HepG2 (cell line): ENCODE measurements around the gene TMC4. TPM values are rescaled to one million over a fixed set of nuclear protein-coding genes. Genes with fewer than 3 reads are reported as not detected.

Experiments
- CEBPG ChIP-seq: IDR thresholded peaks from 2 replicates; pipeline ENCODE4 v1.6.1; 2016
- CENPX ChIP-seq: sonication (generic); formaldehyde crosslinking; IDR thresholded peaks from 2 replicates; pipeline ENCODE4 v1.9.0; 2021; ENCODE audit warnings: mild to moderate bottlenecking, missing genetic modification reagents, moderate library complexity
- HOXA9 ChIP-seq: sonication (generic); formaldehyde crosslinking; IDR thresholded peaks from 2 replicates; pipeline ENCODE4 v1.8.1; 2022; ENCODE audit warnings: missing genetic modification reagents, mild to moderate bottlenecking, moderate library complexity, borderline replicate concordance
- NFATC3 ChIP-seq: sonication (generic); formaldehyde crosslinking; IDR thresholded peaks from 2 replicates; pipeline ENCODE4 v1.5.1; 2020; ENCODE audit warnings: mild to moderate bottlenecking, missing genetic modification reagents
- NFIC ChIP-seq: IDR thresholded peaks from 2 replicates; pipeline ENCODE4 v1.6.1; 2012; ENCODE audit warnings: mild to moderate bottlenecking, low read length, inconsistent platforms
- SRSF1 ChIP-seq: fragments of 200-400 bp; formaldehyde crosslinking; optimal IDR thresholded peaks from 2 replicates; pipeline ENCODE3; 2017; ENCODE audit warnings: mild to moderate bottlenecking, low read depth, low read length, moderate library complexity
- ZFP91 ChIP-seq: sonication (generic); formaldehyde crosslinking; IDR thresholded peaks from 2 replicates; pipeline ENCODE4 v1.9.0; 2022; ENCODE audit warnings: missing genetic modification reagents, mild to moderate bottlenecking, borderline replicate concordance
- ZNF138 ChIP-seq: sonication (generic); formaldehyde crosslinking; IDR thresholded peaks from 2 replicates; pipeline ENCODE4 v1.5.0; 2020; ENCODE audit warnings: mild to moderate bottlenecking, low read depth, missing genetic modification reagents
- ZNF251 ChIP-seq: sonication (generic); formaldehyde crosslinking; IDR thresholded peaks from 2 replicates; pipeline ENCODE4 v1.9.0; 2021; ENCODE audit warnings: mild to moderate bottlenecking, missing genetic modification reagents
- ZNF296 ChIP-seq: sonication (generic); formaldehyde crosslinking; conservative IDR thresholded peaks from 2 replicates; pipeline ENCODE4 v1.5.0; 2020; ENCODE audit warnings: mild to moderate bottlenecking, missing genetic modification reagents
- ZNF331 ChIP-seq: sonication (generic); formaldehyde crosslinking; IDR thresholded peaks from 2 replicates; pipeline ENCODE4 v1.4.0; 2020; ENCODE audit warnings: missing genetic modification reagents
- ZNF83 ChIP-seq: sonication (generic); formaldehyde crosslinking; IDR thresholded peaks from 2 replicates; pipeline ENCODE4 v1.4.0; 2020; ENCODE audit warnings: missing genetic modification reagents, mild to moderate bottlenecking, borderline replicate concordance
- ZNF879 ChIP-seq: sonication (generic); formaldehyde crosslinking; IDR thresholded peaks from 2 replicates; pipeline ENCODE4 v1.8.1; 2023; ENCODE audit warnings: missing genetic modification reagents
- ZNF883 ChIP-seq: sonication (generic); formaldehyde crosslinking; IDR thresholded peaks from 2 replicates; pipeline ENCODE4 v1.5.1; 2020; ENCODE audit warnings: mild to moderate bottlenecking, missing genetic modification reagents; ENCODE audit errors: not compliant biosample characterization
- polyA plus RNA-seq, 8 experiments: library from polyadenylated mRNA; depleted of rRNA in 3 of 8; stranded (reverse) in 7 of 8; unstranded in 1 of 8; fragments of >200 nt; fragmentation: Illumina TruSeq in 4 of 8; extraction: Trizol in 4 of 8; gene quantifications; 2 replicates each; pipeline versions ENCODE4 v1.2.1 to v1.2.3, GENCODE V29; 2011 to 2016; ENCODE audit warnings: low read depth in 4 of 8, missing spikeins in 1 of 8, mixed read lengths in 1 of 8; ENCODE audit not compliant: insufficient read depth in 1 of 8
- total RNA-seq, 5 experiments: library from RNA; depleted of rRNA; stranded (reverse); fragments of >200 nt; fragmentation: Illumina TruSeq; extraction: Trizol; gene quantifications; 2 replicates each; pipeline ENCODE4 v1.2.3, GENCODE V29; 2016; ENCODE audit warnings: low read depth in 1 of 5
- TF ChIP-seq, protein P1 (sequence below): IDR thresholded peaks from 2 replicates; pipeline ENCODE4 v1.6.1; 2016; ENCODE audit warnings: low read depth, missing genetic modification reagents, missing compliant biosample characterization
- TF ChIP-seq, protein P2 (sequence below): sonication (generic); formaldehyde crosslinking; IDR thresholded peaks from 2 replicates; pipeline ENCODE4 v1.4.0; 2020; ENCODE audit warnings: missing genetic modification reagents
- TF ChIP-seq, protein P3 (sequence below): sonication (generic); formaldehyde crosslinking; IDR thresholded peaks from 2 replicates; pipeline ENCODE4 v1.8.0; 2022; ENCODE audit warnings: mild to moderate bottlenecking, missing genetic modification reagents

Gene TMC4
- total and polyA plus RNA-seq, 2 of the 13 experiments (the other 11 are each of a cell fraction or from before 2014, with no cell fraction given), result 0.13 to 0.24 TPM

- TF ChIP-seq, protein P1, sequence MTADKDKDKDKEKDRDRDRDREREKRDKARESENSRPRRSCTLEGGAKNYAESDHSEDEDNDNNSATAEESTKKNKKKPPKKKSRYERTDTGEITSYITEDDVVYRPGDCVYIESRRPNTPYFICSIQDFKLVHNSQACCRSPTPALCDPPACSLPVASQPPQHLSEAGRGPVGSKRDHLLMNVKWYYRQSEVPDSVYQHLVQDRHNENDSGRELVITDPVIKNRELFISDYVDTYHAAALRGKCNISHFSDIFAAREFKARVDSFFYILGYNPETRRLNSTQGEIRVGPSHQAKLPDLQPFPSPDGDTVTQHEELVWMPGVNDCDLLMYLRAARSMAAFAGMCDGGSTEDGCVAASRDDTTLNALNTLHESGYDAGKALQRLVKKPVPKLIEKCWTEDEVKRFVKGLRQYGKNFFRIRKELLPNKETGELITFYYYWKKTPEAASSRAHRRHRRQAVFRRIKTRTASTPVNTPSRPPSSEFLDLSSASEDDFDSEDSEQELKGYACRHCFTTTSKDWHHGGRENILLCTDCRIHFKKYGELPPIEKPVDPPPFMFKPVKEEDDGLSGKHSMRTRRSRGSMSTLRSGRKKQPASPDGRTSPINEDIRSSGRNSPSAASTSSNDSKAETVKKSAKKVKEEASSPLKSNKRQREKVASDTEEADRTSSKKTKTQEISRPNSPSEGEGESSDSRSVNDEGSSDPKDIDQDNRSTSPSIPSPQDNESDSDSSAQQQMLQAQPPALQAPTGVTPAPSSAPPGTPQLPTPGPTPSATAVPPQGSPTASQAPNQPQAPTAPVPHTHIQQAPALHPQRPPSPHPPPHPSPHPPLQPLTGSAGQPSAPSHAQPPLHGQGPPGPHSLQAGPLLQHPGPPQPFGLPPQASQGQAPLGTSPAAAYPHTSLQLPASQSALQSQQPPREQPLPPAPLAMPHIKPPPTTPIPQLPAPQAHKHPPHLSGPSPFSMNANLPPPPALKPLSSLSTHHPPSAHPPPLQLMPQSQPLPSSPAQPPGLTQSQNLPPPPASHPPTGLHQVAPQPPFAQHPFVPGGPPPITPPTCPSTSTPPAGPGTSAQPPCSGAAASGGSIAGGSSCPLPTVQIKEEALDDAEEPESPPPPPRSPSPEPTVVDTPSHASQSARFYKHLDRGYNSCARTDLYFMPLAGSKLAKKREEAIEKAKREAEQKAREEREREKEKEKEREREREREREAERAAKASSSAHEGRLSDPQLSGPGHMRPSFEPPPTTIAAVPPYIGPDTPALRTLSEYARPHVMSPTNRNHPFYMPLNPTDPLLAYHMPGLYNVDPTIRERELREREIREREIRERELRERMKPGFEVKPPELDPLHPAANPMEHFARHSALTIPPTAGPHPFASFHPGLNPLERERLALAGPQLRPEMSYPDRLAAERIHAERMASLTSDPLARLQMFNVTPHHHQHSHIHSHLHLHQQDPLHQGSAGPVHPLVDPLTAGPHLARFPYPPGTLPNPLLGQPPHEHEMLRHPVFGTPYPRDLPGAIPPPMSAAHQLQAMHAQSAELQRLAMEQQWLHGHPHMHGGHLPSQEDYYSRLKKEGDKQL (CRISPR knock-in tag), result peak; percentile 72; the same call in 1 of the 2 replicates
- TF ChIP-seq ZNF331 (CRISPR knock-in tag) (peak; percentile 84), CENPX (CRISPR knock-in tag) (no peak), SRSF1 (no peak), ZNF83 (CRISPR knock-in tag) (no peak), HOXA9 (0 out of 2 replicates have a peak, but pooled peaks have one; percentile 12), NFATC3 (CRISPR knock-in tag) (no peak), ZNF138 (CRISPR knock-in tag) (no peak), NFIC (peak; percentile 74; the same call in 1 of the 2 replicates), ZFP91 (CRISPR knock-in tag) (no peak; the same call in 1 of the 2 replicates), ZNF879 (CRISPR knock-in tag) (no peak), CEBPG (CRISPR knock-in tag) (peak; percentile 90), ZNF296 (CRISPR knock-in tag) (no peak; the same call in none of the 2 replicates), ZNF251 (CRISPR knock-in tag) (no peak), ZNF883 (CRISPR knock-in tag) (no peak)
- TF ChIP-seq, protein P2, sequence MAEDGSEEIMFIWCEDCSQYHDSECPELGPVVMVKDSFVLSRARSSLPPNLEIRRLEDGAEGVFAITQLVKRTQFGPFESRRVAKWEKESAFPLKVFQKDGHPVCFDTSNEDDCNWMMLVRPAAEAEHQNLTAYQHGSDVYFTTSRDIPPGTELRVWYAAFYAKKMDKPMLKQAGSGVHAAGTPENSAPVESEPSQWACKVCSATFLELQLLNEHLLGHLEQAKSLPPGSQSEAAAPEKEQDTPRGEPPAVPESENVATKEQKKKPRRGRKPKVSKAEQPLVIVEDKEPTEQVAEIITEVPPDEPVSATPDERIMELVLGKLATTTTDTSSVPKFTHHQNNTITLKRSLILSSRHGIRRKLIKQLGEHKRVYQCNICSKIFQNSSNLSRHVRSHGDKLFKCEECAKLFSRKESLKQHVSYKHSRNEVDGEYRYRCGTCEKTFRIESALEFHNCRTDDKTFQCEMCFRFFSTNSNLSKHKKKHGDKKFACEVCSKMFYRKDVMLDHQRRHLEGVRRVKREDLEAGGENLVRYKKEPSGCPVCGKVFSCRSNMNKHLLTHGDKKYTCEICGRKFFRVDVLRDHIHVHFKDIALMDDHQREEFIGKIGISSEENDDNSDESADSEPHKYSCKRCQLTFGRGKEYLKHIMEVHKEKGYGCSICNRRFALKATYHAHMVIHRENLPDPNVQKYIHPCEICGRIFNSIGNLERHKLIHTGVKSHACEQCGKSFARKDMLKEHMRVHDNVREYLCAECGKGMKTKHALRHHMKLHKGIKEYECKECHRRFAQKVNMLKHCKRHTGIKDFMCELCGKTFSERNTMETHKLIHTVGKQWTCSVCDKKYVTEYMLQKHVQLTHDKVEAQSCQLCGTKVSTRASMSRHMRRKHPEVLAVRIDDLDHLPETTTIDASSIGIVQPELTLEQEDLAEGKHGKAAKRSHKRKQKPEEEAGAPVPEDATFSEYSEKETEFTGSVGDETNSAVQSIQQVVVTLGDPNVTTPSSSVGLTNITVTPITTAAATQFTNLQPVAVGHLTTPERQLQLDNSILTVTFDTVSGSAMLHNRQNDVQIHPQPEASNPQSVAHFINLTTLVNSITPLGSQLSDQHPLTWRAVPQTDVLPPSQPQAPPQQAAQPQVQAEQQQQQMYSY (CRISPR knock-in tag), result no peak
- TF ChIP-seq, protein P3, sequence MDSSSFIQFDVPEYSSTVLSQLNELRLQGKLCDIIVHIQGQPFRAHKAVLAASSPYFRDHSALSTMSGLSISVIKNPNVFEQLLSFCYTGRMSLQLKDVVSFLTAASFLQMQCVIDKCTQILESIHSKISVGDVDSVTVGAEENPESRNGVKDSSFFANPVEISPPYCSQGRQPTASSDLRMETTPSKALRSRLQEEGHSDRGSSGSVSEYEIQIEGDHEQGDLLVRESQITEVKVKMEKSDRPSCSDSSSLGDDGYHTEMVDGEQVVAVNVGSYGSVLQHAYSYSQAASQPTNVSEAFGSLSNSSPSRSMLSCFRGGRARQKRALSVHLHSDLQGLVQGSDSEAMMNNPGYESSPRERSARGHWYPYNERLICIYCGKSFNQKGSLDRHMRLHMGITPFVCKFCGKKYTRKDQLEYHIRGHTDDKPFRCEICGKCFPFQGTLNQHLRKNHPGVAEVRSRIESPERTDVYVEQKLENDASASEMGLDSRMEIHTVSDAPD (CRISPR knock-in tag), result peak; percentile 69; the same call in 1 of the 2 replicates
Measured at GRCh38 chr19:54209811-54210494, 37.0 kb upstream of the TMC4 start (continued).
